Measurements from ENCODE around the gene PNPLA7.

PNPLA7 gene

GRCh38 chr9:137433916-137434431 is 116.2 kb downstream of the PNPLA7 start:
- H3K4me3 ChIP-seq (ENCODE audit: low read length) = no peak overlapping the region
- no peak for DNase-seq (ENCODE audit: low read depth)
- TF ChIP-seq CTCF (conservative IDR thresholded peaks at IDR 0.05; ENCODE audit: low read depth, low read length) = no peak

DNA sequence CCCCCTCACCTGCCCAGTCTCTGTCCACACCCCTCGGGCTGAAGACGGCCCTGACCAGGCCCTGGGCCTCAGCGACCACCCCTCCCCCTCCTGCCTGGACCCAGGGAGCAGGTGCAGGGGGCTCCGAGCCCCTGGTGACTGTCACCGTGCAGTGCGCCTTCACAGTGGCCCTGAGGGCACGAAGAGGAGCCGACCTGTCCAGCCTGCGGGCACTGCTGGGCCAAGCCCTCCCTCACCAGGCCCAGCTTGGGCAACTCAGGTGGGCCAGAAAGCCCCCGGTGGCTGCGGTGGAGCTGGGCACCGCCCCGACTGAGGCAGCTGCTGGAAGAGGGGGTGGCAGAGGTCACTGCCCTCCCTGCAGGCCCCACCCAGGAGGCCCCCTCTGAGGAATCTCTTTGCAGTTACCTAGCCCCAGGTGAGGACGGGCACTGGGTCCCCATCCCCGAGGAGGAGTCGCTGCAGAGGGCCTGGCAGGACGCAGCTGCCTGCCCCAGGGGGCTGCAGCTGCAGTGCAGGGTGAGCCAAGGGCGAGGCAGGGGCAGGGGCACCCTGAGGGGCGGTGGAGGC is 116.8 kb downstream of the PNPLA7 start:
- TF ChIP-seq CTCF (conservative IDR thresholded peaks at IDR 0.05; ENCODE audit: low read depth, low read length) = no peak
- H3K4me3 ChIP-seq (ENCODE audit: low read length) = no peak overlapping the region
- no peak for DNase-seq (ENCODE audit: low read depth)

- H3K4me3 ChIP-seq (ENCODE audit: low read length) = no peak overlapping the region
- TF ChIP-seq CTCF (conservative IDR thresholded peaks at IDR 0.05; ENCODE audit: low read depth, low read length) = no peak
- no peak for DNase-seq (ENCODE audit: low read depth)
Measured at GRCh38 chr9:137432687-137433348, 117.4 kb downstream of the PNPLA7 start.

DNA sequence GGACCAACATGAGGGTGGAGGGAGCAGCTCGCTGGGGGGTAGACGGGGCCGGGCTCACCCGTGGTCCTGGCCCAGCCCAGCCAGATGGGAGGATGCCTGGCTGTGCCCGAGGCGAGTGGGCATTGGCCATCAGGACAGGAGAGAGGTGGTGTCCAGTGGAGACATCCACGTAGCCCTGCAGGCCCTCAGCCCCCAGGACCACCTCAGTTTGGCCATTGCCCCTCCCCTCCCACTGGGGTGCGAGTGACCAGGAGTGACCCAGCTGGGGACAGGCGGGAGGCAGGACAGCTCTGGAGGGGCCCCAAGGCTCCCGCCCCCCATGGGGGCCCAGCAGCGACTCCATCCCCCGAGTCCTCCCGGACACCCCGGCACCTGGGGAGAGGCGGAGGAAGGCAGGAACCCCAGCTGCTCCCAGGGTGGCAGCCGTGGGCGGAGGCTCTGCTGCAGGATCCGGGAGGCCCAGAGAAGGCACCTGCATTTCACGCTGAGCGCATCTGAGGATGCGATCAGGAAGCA is 118.7 kb downstream of the PNPLA7 start:
- no peak for TF ChIP-seq CTCF (conservative IDR thresholded peaks at IDR 0.05; ENCODE audit: low read depth, low read length)
- DNase-seq (ENCODE audit: low read depth) = no peak
- no peak overlapping the region for H3K4me3 ChIP-seq (ENCODE audit: low read length)

GRCh38 chr9:137430723-137431415 is 119.3 kb downstream of the PNPLA7 start:
- no peak overlapping the region for H3K4me3 ChIP-seq (ENCODE audit: low read length)
- DNase-seq (ENCODE audit: low read depth) = no peak
- no peak for TF ChIP-seq CTCF (conservative IDR thresholded peaks at IDR 0.05; ENCODE audit: low read depth, low read length)

DNA sequence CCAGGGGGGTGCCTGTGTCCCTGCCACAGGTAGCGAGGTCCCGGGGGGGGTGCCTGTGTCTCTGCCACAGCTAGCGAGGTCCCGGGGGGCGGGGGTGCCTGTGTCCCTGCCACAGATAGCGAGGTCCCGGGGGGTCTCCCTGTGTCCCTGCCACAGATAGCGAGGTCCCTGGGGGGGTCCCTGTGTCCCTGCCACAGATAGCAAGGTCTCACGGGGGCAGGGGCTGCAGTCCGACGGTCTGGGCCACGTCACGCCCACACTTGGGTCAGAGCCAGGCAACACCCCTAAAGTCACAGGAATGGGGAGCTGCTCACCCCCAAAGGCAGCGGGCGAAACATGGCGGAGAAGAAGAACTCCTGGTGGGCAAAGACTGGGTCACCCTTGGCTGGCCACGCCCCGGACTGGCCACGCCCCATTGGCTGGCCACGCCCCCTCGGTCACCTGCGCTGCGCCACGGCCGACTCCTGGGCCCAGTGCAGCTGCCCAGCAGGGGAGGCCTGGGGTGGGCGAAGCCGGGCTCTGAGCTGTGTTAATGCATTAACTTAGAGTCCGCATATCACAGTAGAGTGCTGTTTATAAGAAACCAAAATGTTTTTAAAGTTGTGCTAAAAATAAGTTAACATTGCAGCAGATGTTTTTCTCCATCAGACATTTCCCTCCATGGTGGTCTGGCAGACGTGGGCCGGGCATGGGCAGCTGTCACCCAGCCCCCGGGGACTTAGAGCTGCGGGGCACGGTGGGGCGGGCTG is 120.1 kb downstream of the PNPLA7 start:
- H3K4me3 ChIP-seq (ENCODE audit: low read length) = no peak overlapping the region
- no peak for DNase-seq (ENCODE audit: low read depth)
- TF ChIP-seq CTCF (conservative IDR thresholded peaks at IDR 0.05; ENCODE audit: low read depth, low read length) = no peak
